ENCODE measurements around the gene NRG2.

- TF ChIP-seq, protein P1, sequence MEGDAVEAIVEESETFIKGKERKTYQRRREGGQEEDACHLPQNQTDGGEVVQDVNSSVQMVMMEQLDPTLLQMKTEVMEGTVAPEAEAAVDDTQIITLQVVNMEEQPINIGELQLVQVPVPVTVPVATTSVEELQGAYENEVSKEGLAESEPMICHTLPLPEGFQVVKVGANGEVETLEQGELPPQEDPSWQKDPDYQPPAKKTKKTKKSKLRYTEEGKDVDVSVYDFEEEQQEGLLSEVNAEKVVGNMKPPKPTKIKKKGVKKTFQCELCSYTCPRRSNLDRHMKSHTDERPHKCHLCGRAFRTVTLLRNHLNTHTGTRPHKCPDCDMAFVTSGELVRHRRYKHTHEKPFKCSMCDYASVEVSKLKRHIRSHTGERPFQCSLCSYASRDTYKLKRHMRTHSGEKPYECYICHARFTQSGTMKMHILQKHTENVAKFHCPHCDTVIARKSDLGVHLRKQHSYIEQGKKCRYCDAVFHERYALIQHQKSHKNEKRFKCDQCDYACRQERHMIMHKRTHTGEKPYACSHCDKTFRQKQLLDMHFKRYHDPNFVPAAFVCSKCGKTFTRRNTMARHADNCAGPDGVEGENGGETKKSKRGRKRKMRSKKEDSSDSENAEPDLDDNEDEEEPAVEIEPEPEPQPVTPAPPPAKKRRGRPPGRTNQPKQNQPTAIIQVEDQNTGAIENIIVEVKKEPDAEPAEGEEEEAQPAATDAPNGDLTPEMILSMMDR (IDR thresholded peaks at IDR 0.05), result no peak
- no peak for TF ChIP-seq POLR2A (IDR thresholded peaks at IDR 0.05)
- no peak for TF ChIP-seq POLR2AphosphoS5 (IDR thresholded peaks at IDR 0.05)
Measured at GRCh38 chr5:139955616-139956273, 87.4 kb downstream of the NRG2 start.

All from breast epithelium (tissue), 3 donors.